H1 (cell line): ENCODE results near the gene TOB2. TPM values are rescaled to one million over a fixed set of nuclear protein-coding genes. Genes with fewer than 3 reads are reported as not detected.

Experiments
- CTCF ChIA-PET: fragments of 300-600 bp; sonication (Branson Sonifier 250); formaldehyde crosslinking; loops from one replicate; lab custom pipeline; 2021; ENCODE audit not compliant: partially characterized antibody; lab: Charles Lee
- POLR2A ChIA-PET: fragments of 300-600 bp; sonication (Branson Sonifier 250); formaldehyde crosslinking; loops from one replicate; lab custom pipeline; 2021; ENCODE audit warnings: inconsistent platforms; ENCODE audit not compliant: partially characterized antibody; lab: Charles Lee
- DNase-seq, 2 experiments: peaks; one replicate each; pipeline versions ENCODE4 v3.0.0 to v3.0.0-alpha.2; 2010 to 2022; ENCODE audit warnings: low spot score in 2 of 2, low read depth in 1 of 2, mixed read lengths in 1 of 2
- FAIRE-seq: peaks from 2 replicates; lab custom pipeline; 2011; peaks lifted over from hg19 to GRCh38; lab: Jason Lieb, UNC
- H2AFZ ChIP-seq: 2 replicates; pipeline ENCODE4 v1.8.1; 2012; ENCODE audit warnings: low read length, inconsistent platforms
- H2AK5ac ChIP-seq: 2 replicates; pipeline ENCODE4 v1.6.1; 2013; ENCODE audit warnings: low read depth, low read length
- H2BK120ac ChIP-seq: replicated peaks from 2 replicates; pipeline ENCODE3; 2013; ENCODE audit warnings: low read depth, low read length, inconsistent platforms
- H2BK12ac ChIP-seq: 2 replicates; pipeline ENCODE4 v1.6.1; 2013; ENCODE audit warnings: low read depth, low read length
- H2BK15ac ChIP-seq: 2 replicates; pipeline ENCODE4 v1.6.1; 2013; ENCODE audit warnings: low read length
- H2BK20ac ChIP-seq: 2 replicates; pipeline ENCODE4 v1.6.1; 2013; ENCODE audit warnings: low read length
- H2BK5ac ChIP-seq: 2 replicates; pipeline ENCODE4 v1.6.1; 2013; ENCODE audit warnings: low read depth, low read length
- H3K14ac ChIP-seq: 2 replicates; pipeline ENCODE4 v1.6.1; 2013; ENCODE audit warnings: inconsistent platforms; ENCODE audit not compliant: insufficient read length
- H3K18ac ChIP-seq: 2 replicates; pipeline ENCODE4 v1.6.1; 2013; ENCODE audit warnings: low read length; ENCODE audit errors: extremely low read depth
- H3K23ac ChIP-seq: 2 replicates; pipeline ENCODE4 v1.6.1; 2013; ENCODE audit warnings: inconsistent platforms; ENCODE audit not compliant: insufficient read length
- H3K23me2 ChIP-seq: 2 replicates; pipeline ENCODE4 v1.6.1; 2013; ENCODE audit warnings: low read depth, low read length
- H3K27ac ChIP-seq: 2 replicates; pipeline ENCODE4 v1.6.1; 2011; ENCODE audit warnings: low read depth, low read length, inconsistent platforms
- H3K27me3 ChIP-seq, 4 experiments: replicated peaks in 1 of 4; 1 replicate in 1 of 4; 2 replicates in 3 of 4; pipeline versions ENCODE4 v1.6.1 to v1.8.1; 2011 to 2013; ENCODE audit warnings: low read length in 3 of 4, mild to moderate bottlenecking in 3 of 4, inconsistent platforms in 2 of 4, mixed read lengths in 2 of 4, moderate library complexity in 1 of 4; ENCODE audit not compliant: control insufficient read depth in 3 of 4, insufficient read depth in 3 of 4; ENCODE audit errors: extremely low read depth in 1 of 4
- H3K36me3 ChIP-seq, 4 experiments: 2 replicates each; pipeline versions ENCODE4 v1.6.1 to v1.8.1; 2011 to 2013; ENCODE audit warnings: mild to moderate bottlenecking in 4 of 4, low read length in 3 of 4, moderate library complexity in 2 of 4, control low read depth in 1 of 4, inconsistent platforms in 1 of 4; ENCODE audit not compliant: insufficient read depth in 4 of 4, control insufficient read depth in 2 of 4
- H3K4ac ChIP-seq: replicated peaks from 2 replicates; pipeline ENCODE3; 2013; ENCODE audit warnings: low read length, low read depth, mixed read lengths, inconsistent platforms; ENCODE audit not compliant: insufficient read length
- H3K4me1 ChIP-seq, 4 experiments: replicated peaks in 1 of 4; 1 replicate in 1 of 4; 2 replicates in 3 of 4; pipeline versions ENCODE4 v1.6.1 to v1.8.1; 2011 to 2013; ENCODE audit warnings: low read length in 3 of 4, inconsistent platforms in 2 of 4, mixed read lengths in 1 of 4; ENCODE audit not compliant: insufficient read depth in 4 of 4, control insufficient read depth in 3 of 4
- H3K4me2 ChIP-seq, 2 experiments: 2 replicates each; pipeline versions ENCODE4 v1.6.1 to v1.8.1; 2011 to 2013; ENCODE audit warnings: low read depth in 2 of 2, low read length in 2 of 2, control low read depth in 1 of 2, inconsistent platforms in 1 of 2, mild to moderate bottlenecking in 1 of 2; ENCODE audit not compliant: insufficient read depth in 1 of 2
- H3K4me3 ChIP-seq, 4 experiments: fragments of 200-600, 300-600 bp in 1 of 4; sonication (generic), shearing (Covaris generic), sonication (Bioruptor Twin) in 1 of 4; 2 replicates each; pipeline versions ENCODE4 v1.5.1 to v1.8.1; 2011 to 2016; ENCODE audit warnings: low read length in 4 of 4, low read depth in 3 of 4, control low read depth in 2 of 4, inconsistent platforms in 2 of 4, mild to moderate bottlenecking in 2 of 4, mixed read lengths in 1 of 4, moderate library complexity in 1 of 4; ENCODE audit not compliant: insufficient read depth in 2 of 4; ENCODE audit errors: extremely low read depth in 1 of 4
- H3K56ac ChIP-seq: replicated peaks from 2 replicates; pipeline ENCODE3; 2013; ENCODE audit warnings: low read depth, mild to moderate bottlenecking, mixed read lengths, low read length, inconsistent platforms; ENCODE audit not compliant: insufficient read length
- H3K79me1 ChIP-seq: 2 replicates; pipeline ENCODE4 v1.6.1; 2013; ENCODE audit warnings: low read depth, low read length, control low read depth
- H3K79me2 ChIP-seq, 2 experiments: 2 replicates each; pipeline versions ENCODE4 v1.6.1 to v1.8.1; 2012 to 2013; ENCODE audit warnings: low read length in 2 of 2, mild to moderate bottlenecking in 2 of 2, inconsistent platforms in 1 of 2; ENCODE audit not compliant: insufficient read depth in 2 of 2, control insufficient read depth in 1 of 2
- H3K9ac ChIP-seq, 4 experiments: replicated peaks in 1 of 4; 1 replicate in 1 of 4; 2 replicates in 3 of 4; pipeline versions ENCODE4 v1.6.1 to v1.8.1; 2011 to 2013; ENCODE audit warnings: low read depth in 3 of 4, low read length in 3 of 4, control low read depth in 2 of 4, mild to moderate bottlenecking in 2 of 4, moderate library complexity in 2 of 4, inconsistent platforms in 1 of 4; ENCODE audit errors: extremely low read depth in 1 of 4
- H3K9me3 ChIP-seq, 2 experiments: 2 replicates each; pipeline versions ENCODE4 v1.6.1 to v1.8.1; 2012 to 2013; ENCODE audit warnings: mild to moderate bottlenecking in 2 of 2, moderate library complexity in 2 of 2, control low read depth in 1 of 2, inconsistent platforms in 1 of 2, low read depth in 1 of 2, low read length in 1 of 2, mixed read lengths in 1 of 2; ENCODE audit not compliant: insufficient read depth in 2 of 2
- H4K20me1 ChIP-seq, 2 experiments: replicated peaks in 1 of 2; 2 replicates each; pipeline versions ENCODE3 to v1.8.1; 2011 to 2013; ENCODE audit warnings: inconsistent platforms in 2 of 2, low read length in 2 of 2, mild to moderate bottlenecking in 1 of 2; ENCODE audit not compliant: insufficient read depth in 2 of 2, control insufficient read depth in 1 of 2
- H4K5ac ChIP-seq: 2 replicates; pipeline ENCODE4 v1.6.1; 2013; ENCODE audit warnings: low read length, low read depth, mixed read lengths, inconsistent platforms; ENCODE audit not compliant: insufficient read length
- H4K8ac ChIP-seq: 2 replicates; pipeline ENCODE4 v1.8.0; 2013; ENCODE audit warnings: mild to moderate bottlenecking, moderate library complexity, low read length, inconsistent platforms; ENCODE audit not compliant: insufficient read depth; ENCODE audit errors: extremely low read depth
- H4K91ac ChIP-seq: replicated peaks from 2 replicates; pipeline ENCODE3; 2013; ENCODE audit warnings: low read length, mixed read lengths, inconsistent platforms; ENCODE audit not compliant: insufficient read length
- ASH2L ChIP-seq: fragments of 200-600, 300-600 bp; sonication (generic); IDR thresholded peaks from one replicate; pipeline ENCODE4 v1.7.1; 2017; ENCODE audit warnings: low read length
- BRCA1 ChIP-seq: IDR thresholded peaks from 2 replicates; pipeline ENCODE4 v1.6.1; 2012; ENCODE audit warnings: low read depth, low read length, improper control_type of control experiment
- CREB1 ChIP-seq: IDR thresholded peaks from 2 replicates; pipeline ENCODE4 v1.6.1; 2012; ENCODE audit warnings: inconsistent platforms
- JUN ChIP-seq: IDR thresholded peaks from 2 replicates; pipeline ENCODE4 v1.6.1; 2011; ENCODE audit warnings: low read depth, mild to moderate bottlenecking, improper control_type of control experiment, low read length
- JUND ChIP-seq: IDR thresholded peaks from 2 replicates; pipeline ENCODE4 v1.6.1; 2011; ENCODE audit warnings: mild to moderate bottlenecking, improper control_type of control experiment, low read length
- PHF8 ChIP-seq: fragments of 200-600 bp; sonication (generic); conservative IDR thresholded peaks from 2 replicates; pipeline ENCODE4 v1.7.1; 2012; ENCODE audit warnings: low read depth, mild to moderate bottlenecking, inconsistent platforms, low read length, moderate library complexity
- RAD21 ChIP-seq, 2 experiments: IDR thresholded peaks in 1 of 2; conservative IDR thresholded peaks in 1 of 2; 2 replicates each; pipeline ENCODE4 v1.6.1; 2011; ENCODE audit warnings: low read depth in 2 of 2, low read length in 2 of 2, improper control_type of control experiment in 1 of 2, inconsistent platforms in 1 of 2, mild to moderate bottlenecking in 1 of 2, moderate library complexity in 1 of 2
- SAP30 ChIP-seq: fragments of 300-600 bp; sonication (generic); IDR thresholded peaks from 2 replicates; pipeline ENCODE4 v1.7.1; 2012; ENCODE audit warnings: low read length, moderate library complexity, mild to moderate bottlenecking, inconsistent platforms; ENCODE audit not compliant: insufficient read depth, insufficient replicate concordance
- SRF ChIP-seq: IDR thresholded peaks from 2 replicates; pipeline ENCODE4 v1.6.1; 2011; ENCODE audit warnings: mild to moderate bottlenecking, low read depth, low read length, moderate library complexity
- SUZ12 ChIP-seq: fragments of 200-600 bp; sonication (generic); IDR thresholded peaks from 2 replicates; pipeline ENCODE4 v1.6.1; 2012; ENCODE audit warnings: mild to moderate bottlenecking, inconsistent platforms, low read length, moderate library complexity, mixed read lengths
- whole genome bisulfite sequencing, 2 experiments: shearing (Covaris generic) in 1 of 2; methylation state at CpG; one replicate each; pipeline versions ENCODE4 v1.1.6 to v1.1.7; 2013 to 2015; ENCODE audit warnings: low lambda C conversion rate in 2 of 2, mixed read lengths in 2 of 2, inconsistent platforms in 1 of 2, low coverage in 1 of 2, missing lambda C conversion rate in 1 of 2; ENCODE audit not compliant: insufficient replicate concordance in 2 of 2, insufficient coverage in 1 of 2, insufficient read length in 1 of 2; ENCODE audit errors: extremely low coverage in 1 of 2, missing lambda C conversion rate in 1 of 2; 5-methylcytosine and 5-hydroxymethylcytosine counted together
- polyA plus RNA-seq, 7 experiments: library from polyadenylated mRNA; depleted of rRNA in 3 of 7; stranded (reverse) in 5 of 7; unstranded in 2 of 7; fragments of >200 nt in 5 of 7; fragments of 200-250 nt in 2 of 7; gene quantifications; 1 replicate in 5 of 7; 2 replicates in 1 of 7; 4 replicates in 1 of 7; pipeline versions ENCODE4 v1.2.1 to v1.2.3, GENCODE V29; 2011 to 2013; ENCODE audit warnings: missing spikeins in 2 of 7, mixed read lengths in 2 of 7
- total RNA-seq: library from RNA; stranded (reverse); fragmentation: NEBNext Ultra II Directional; extraction: Animal tissue kit (Norgen Biotek cat#: 25700); gene quantifications from 2 replicates; pipeline ENCODE4 v1.2.1, GENCODE V29; 2021
- TF ChIP-seq, protein P1 (sequence below): IDR thresholded peaks from 2 replicates; pipeline ENCODE4 v1.6.1; 2011; ENCODE audit warnings: low read length, improper control_type of control experiment

TOB2 gene
- total and polyA plus RNA-seq, 2 of the 8 experiments (the other 6 are each of a cell fraction or from before 2014, with no cell fraction given) = 27.0 to 54.1 TPM

DNA sequence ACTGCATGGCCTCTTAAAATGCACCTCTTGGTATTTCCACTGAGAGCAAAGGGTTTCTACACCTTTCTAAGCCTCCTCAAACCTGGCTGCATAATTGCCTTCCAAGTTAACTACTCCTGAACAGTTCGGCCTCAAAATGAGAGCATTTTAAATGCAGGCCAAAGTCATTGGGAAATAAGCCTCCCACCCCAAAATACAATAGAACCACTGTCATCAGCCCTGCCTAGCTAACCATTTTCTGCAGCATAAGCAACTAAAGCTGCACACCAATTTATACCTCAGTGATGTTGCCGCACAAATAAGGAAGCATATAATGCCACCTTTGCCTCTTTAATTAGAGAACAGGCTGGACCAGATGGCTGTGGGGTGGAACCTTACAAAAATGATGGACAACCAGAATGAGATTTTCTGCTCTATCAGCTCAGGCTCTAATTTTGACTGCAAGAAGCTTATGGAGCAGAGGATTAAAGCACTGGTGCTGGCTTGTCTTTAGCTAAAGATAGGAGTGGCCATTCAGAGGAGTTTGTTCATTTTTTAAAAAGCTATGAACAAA lies 4.3 kb downstream of the TOB2 start:
- TF ChIP-seq RAD21 (IDR thresholded peaks at IDR 0.05 in 1 of 2, conservative IDR thresholded peaks at IDR 0.05 in 1 of 2; ENCODE audit: low read depth in 2 of 2, low read length in 2 of 2) (no peak), JUND (no peak), JUN (no peak), SAP30 (no peak), ASH2L (no peak), PHF8 (no peak), SRF (no peak), CREB1 (no peak), BRCA1 (no peak), SUZ12 (no peak)
- TF ChIP-seq, protein P1, sequence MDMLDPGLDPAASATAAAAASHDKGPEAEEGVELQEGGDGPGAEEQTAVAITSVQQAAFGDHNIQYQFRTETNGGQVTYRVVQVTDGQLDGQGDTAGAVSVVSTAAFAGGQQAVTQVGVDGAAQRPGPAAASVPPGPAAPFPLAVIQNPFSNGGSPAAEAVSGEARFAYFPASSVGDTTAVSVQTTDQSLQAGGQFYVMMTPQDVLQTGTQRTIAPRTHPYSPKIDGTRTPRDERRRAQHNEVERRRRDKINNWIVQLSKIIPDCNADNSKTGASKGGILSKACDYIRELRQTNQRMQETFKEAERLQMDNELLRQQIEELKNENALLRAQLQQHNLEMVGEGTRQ = no peak
- no peak overlapping the region; the same call in 1 of the 2 replicates for H2AK5ac ChIP-seq
- no peak overlapping the region for H3K18ac ChIP-seq
- H3K23ac ChIP-seq = no peak overlapping the region
- no peak overlapping the region for H3K56ac ChIP-seq
- no peak overlapping the region for H2AFZ ChIP-seq
- H2BK120ac ChIP-seq = no peak overlapping the region
- ChIA-PET POLR2A (interaction anchor here (0.5 to 28.8 kb wide), 5 partner anchors 14 to 165 kb away, joined by 4 to 887 read pairs (median 7); partner anchors contain the start of genes ACO2 and PHF5A), CTCF (interaction anchor here (0.6 to 1.8 kb wide), 14 partner anchors 9 to 299 kb away, joined by 3 to 9 read pairs (median 4); partner anchors contain the start of gene TEF)
- no peak overlapping the region for H3K4me2 ChIP-seq
- no peak overlapping the region for H3K27ac ChIP-seq
- no peak overlapping the region for H3K9ac ChIP-seq
- H3K4me1 ChIP-seq = peaks cover 0 to 4% (median 2%) of the 10 kb centered on the region in 4 experiments; a peak in 3 of 7 replicates
- FAIRE-seq = no peak
- DNase-seq = no peak
- H3K23me2 ChIP-seq = peaks cover 22% of the 10 kb centered on the region
- peaks cover 16 to 23% of the 10 kb centered on the region in 2 experiments for H4K20me1 ChIP-seq
- no peak overlapping the region for H2BK5ac ChIP-seq
- H3K36me3 ChIP-seq = peaks cover 4 to 32% (median 8%) of the 10 kb centered on the region in 4 experiments
- no peak overlapping the region for H4K5ac ChIP-seq
- no peak overlapping the region for H4K8ac ChIP-seq
- peaks cover 23 to 82% of the 10 kb centered on the region in 2 experiments for H3K79me2 ChIP-seq
- H4K91ac ChIP-seq = no peak overlapping the region
- no peak overlapping the region for H3K4ac ChIP-seq
- H3K79me1 ChIP-seq = peaks cover 7% of the 10 kb centered on the region; the same call in 1 of the 2 replicates
- no peak overlapping the region for H3K14ac ChIP-seq
- no peak overlapping the region for H2BK15ac ChIP-seq
- H2BK20ac ChIP-seq = no peak overlapping the region
- H3K4me3 ChIP-seq = no peak overlapping the region
- WGBS, 2 experiments = 85% methylated on average over 2 of the region's 2 CpGs; no CpG with 5 or more reads in 1 of the 2 experiments
- H2BK12ac ChIP-seq = no peak overlapping the region
- H3K9me3 ChIP-seq = no peaks in the 10 kb centered on the region
- no peaks in the 10 kb centered on the region for H3K27me3 ChIP-seq
